A549 (cell line): Measurements from ENCODE around the gene PRRG3.

ENCODE experiments used
- CHD4 ChIP-seq: fragments of 200-600 bp; sonication (generic); IDR thresholded peaks from 2 replicates; pipeline ENCODE4 v1.6.1; 2016; ENCODE audit warnings: antibody characterized with exemption, mild to moderate bottlenecking, borderline replicate concordance
- HEYL ChIP-seq: fragments of 250-450 bp; sonication (Bioruptor Pico); IDR thresholded peaks from 2 replicates; pipeline ENCODE4 v1.8.0; 2021; ENCODE audit warnings: mild to moderate bottlenecking, moderate library complexity
- POLR2A ChIP-seq: IDR thresholded peaks from 2 replicates; pipeline ENCODE4 v1.6.1; 2012; ENCODE audit warnings: mild to moderate bottlenecking, low read length
- POLR2AphosphoS2 ChIP-seq: conservative IDR thresholded peaks from 2 replicates; pipeline ENCODE4 v1.6.1; 2012; ENCODE audit warnings: low read length, improper control_type of control experiment, inconsistent platforms
- RFX5 ChIP-seq: fragments of 450-650 bp; IDR thresholded peaks from 2 replicates; pipeline ENCODE4 v1.7.1; 2014; ENCODE audit warnings: antibody characterized with exemption, mild to moderate bottlenecking, moderate library complexity
- TF ChIP-seq, protein P1 (sequence below): fragments of >200 bp; sonication (Bioruptor Twin); formaldehyde crosslinking; IDR thresholded peaks from 3 replicates; pipeline ENCODE4 v1.5.1; 2016
- TF ChIP-seq, protein P2 (sequence below): fragments of 200-600 bp; sonication (generic); IDR thresholded peaks from 2 replicates; pipeline ENCODE4 v1.6.1; 2016; ENCODE audit warnings: antibody characterized with exemption, mild to moderate bottlenecking, moderate library complexity
- TF ChIP-seq, protein P3 (sequence below): fragments of 450-650 bp; IDR thresholded peaks from 2 replicates; pipeline ENCODE4 v1.6.1; 2014; ENCODE audit warnings: antibody characterized with exemption

DNA sequence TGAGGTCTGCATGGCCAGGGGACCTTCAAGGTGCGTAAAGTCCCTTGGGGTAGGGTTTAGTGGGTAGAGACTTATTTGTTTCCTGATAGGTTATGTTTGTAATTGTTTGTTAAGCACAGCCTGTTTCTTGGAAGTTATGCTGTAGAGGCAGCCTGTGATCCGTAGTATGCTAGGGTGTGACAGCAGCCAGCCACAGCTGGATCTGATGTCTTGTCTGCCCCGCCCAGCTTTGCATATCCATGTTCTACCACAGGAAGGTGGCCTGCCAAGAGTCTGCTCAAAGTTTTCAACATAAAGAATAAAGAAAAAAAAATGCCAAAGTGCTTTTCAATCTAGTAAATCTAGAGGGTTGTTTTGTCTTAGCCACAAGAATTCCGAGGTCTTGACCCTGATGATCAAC lies 19.1 kb upstream of the PRRG3 start:
- TF ChIP-seq POLR2AphosphoS2 (no peak), HEYL (CRISPR knock-in tag) (no peak), POLR2A (no peak), CHD4 (no peak), RFX5 (no peak)
- TF ChIP-seq, protein P1, sequence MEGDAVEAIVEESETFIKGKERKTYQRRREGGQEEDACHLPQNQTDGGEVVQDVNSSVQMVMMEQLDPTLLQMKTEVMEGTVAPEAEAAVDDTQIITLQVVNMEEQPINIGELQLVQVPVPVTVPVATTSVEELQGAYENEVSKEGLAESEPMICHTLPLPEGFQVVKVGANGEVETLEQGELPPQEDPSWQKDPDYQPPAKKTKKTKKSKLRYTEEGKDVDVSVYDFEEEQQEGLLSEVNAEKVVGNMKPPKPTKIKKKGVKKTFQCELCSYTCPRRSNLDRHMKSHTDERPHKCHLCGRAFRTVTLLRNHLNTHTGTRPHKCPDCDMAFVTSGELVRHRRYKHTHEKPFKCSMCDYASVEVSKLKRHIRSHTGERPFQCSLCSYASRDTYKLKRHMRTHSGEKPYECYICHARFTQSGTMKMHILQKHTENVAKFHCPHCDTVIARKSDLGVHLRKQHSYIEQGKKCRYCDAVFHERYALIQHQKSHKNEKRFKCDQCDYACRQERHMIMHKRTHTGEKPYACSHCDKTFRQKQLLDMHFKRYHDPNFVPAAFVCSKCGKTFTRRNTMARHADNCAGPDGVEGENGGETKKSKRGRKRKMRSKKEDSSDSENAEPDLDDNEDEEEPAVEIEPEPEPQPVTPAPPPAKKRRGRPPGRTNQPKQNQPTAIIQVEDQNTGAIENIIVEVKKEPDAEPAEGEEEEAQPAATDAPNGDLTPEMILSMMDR, result no peak
- TF ChIP-seq, protein P2, sequence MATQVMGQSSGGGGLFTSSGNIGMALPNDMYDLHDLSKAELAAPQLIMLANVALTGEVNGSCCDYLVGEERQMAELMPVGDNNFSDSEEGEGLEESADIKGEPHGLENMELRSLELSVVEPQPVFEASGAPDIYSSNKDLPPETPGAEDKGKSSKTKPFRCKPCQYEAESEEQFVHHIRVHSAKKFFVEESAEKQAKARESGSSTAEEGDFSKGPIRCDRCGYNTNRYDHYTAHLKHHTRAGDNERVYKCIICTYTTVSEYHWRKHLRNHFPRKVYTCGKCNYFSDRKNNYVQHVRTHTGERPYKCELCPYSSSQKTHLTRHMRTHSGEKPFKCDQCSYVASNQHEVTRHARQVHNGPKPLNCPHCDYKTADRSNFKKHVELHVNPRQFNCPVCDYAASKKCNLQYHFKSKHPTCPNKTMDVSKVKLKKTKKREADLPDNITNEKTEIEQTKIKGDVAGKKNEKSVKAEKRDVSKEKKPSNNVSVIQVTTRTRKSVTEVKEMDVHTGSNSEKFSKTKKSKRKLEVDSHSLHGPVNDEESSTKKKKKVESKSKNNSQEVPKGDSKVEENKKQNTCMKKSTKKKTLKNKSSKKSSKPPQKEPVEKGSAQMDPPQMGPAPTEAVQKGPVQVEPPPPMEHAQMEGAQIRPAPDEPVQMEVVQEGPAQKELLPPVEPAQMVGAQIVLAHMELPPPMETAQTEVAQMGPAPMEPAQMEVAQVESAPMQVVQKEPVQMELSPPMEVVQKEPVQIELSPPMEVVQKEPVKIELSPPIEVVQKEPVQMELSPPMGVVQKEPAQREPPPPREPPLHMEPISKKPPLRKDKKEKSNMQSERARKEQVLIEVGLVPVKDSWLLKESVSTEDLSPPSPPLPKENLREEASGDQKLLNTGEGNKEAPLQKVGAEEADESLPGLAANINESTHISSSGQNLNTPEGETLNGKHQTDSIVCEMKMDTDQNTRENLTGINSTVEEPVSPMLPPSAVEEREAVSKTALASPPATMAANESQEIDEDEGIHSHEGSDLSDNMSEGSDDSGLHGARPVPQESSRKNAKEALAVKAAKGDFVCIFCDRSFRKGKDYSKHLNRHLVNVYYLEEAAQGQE, result no peak
- TF ChIP-seq, protein P3, sequence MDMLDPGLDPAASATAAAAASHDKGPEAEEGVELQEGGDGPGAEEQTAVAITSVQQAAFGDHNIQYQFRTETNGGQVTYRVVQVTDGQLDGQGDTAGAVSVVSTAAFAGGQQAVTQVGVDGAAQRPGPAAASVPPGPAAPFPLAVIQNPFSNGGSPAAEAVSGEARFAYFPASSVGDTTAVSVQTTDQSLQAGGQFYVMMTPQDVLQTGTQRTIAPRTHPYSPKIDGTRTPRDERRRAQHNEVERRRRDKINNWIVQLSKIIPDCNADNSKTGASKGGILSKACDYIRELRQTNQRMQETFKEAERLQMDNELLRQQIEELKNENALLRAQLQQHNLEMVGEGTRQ, result no peak
